Measurements from ENCODE around the gene IFNLR1. TPM values are rescaled to one million over a fixed set of nuclear protein-coding genes. Genes with fewer than 3 reads are reported as not detected.

Gene IFNLR1
- total RNA-seq, 1 experiment from 2014 or later, result 9.6 TPM

DNA sequence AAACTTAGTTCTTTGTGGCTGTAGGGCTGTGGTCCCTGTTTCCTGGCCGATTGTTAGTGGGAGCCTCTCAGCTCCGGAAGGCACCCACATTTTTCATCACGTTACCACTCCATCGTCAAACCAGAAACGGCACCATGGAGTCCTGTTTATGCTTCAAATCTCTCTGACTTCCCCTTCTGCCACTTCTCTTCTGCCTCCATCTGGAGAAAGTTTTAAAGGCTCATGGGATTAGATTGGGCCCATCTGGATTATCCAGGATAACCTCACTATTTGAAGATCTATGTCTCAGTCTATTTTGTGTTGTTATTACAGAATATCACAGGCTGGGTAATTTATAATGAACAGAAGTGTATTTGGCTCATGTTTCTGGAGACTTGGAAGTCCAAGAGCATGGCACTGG lies 24.9 kb downstream of the IFNLR1 start:
- H3K27ac Mint-ChIP-seq, result 0 out of 7 replicates have a peak overlapping the region, but pooled peaks of 1 of the 3 experiments have one; percentile 40
- H3K4me2 ChIP-seq (ENCODE audit: insufficient read depth, insufficient read length, low read length), result no peak overlapping the region
- no peaks in the 10 kb centered on the region for H3K4me1 ChIP-seq (ENCODE audit: insufficient read depth, low read length)
- no peak overlapping the region for H3K27ac ChIP-seq (ENCODE audit: insufficient read length, low read depth, low read length)
- no peak overlapping the region for H2BK15ac ChIP-seq (ENCODE audit: low read depth, low read length)
- no peaks in the 10 kb centered on the region for H3K79me1 ChIP-seq (ENCODE audit: insufficient read depth, low read depth, low read length, poor library complexity, severe bottlenecking)
- H2BK5ac ChIP-seq (ENCODE audit: insufficient read length, low read length), result no peak overlapping the region
- H3K79me2 ChIP-seq (ENCODE audit: insufficient read depth, low read length), result no peaks in the 10 kb centered on the region
- H4K91ac ChIP-seq (ENCODE audit: insufficient read length, low read depth, low read length), result no peak overlapping the region
- H3K9me3 ChIP-seq (ENCODE audit: control insufficient read depth, low read depth, low read length), result no peaks in the 10 kb centered on the region
- H2AFZ ChIP-seq (ENCODE audit: low read length), result no peak overlapping the region
- H3T11ph ChIP-seq (ENCODE audit: low read length), result no peak overlapping the region
- H3K23ac ChIP-seq (ENCODE audit: insufficient read length, low read depth, low read length), result no peak overlapping the region
- no peaks in the 10 kb centered on the region for H3K27me3 Mint-ChIP-seq (ENCODE audit: low read depth)
- DNase-seq, result no peak
- H3K18ac ChIP-seq (ENCODE audit: insufficient read length, low read depth, low read length), result no peak overlapping the region
- TF ChIP-seq CTCF (conservative IDR thresholded peaks at IDR 0.05), result no peak
- H3K27me3 ChIP-seq (ENCODE audit: insufficient read depth, low read length), result no peaks in the 10 kb centered on the region
- H3K14ac ChIP-seq (ENCODE audit: insufficient read depth, low read length), result no peak overlapping the region
- no peak overlapping the region for H2BK20ac ChIP-seq (ENCODE audit: low read depth, low read length, poor library complexity, severe bottlenecking)
- H3K56ac ChIP-seq (ENCODE audit: insufficient read length, low read depth, low read length), result no peak overlapping the region
- no peak overlapping the region for H3K4ac ChIP-seq (ENCODE audit: low read depth, low read length)
- H3K4me3 Mint-ChIP-seq, result no peak overlapping the region
- H3K36me3 Mint-ChIP-seq (ENCODE audit: insufficient read depth in 1 of 3, low read depth in 3 of 3), result peaks cover 11 to 66% (median 47%) of the 10 kb centered on the region in 3 experiments
- no peak overlapping the region for H4K8ac ChIP-seq (replicated peaks; ENCODE audit: insufficient read length, low read depth, low read length)
- H4K20me1 ChIP-seq (ENCODE audit: control insufficient read depth, insufficient read depth, insufficient read length), result no peaks in the 10 kb centered on the region
- H2BK120ac ChIP-seq (ENCODE audit: low read depth, low read length, poor library complexity, severe bottlenecking), result no peak overlapping the region
- no peaks in the 10 kb centered on the region for H3K9me3 Mint-ChIP-seq
- no peak overlapping the region for H3K9ac ChIP-seq (ENCODE audit: extremely low read depth, insufficient read length, low read length)
- no CpG with 5 or more reads among the region's 5 CpGs for WGBS (ENCODE audit: extremely low coverage, insufficient read length, low lambda C conversion rate)
- H2BK12ac ChIP-seq (ENCODE audit: insufficient read length, low read depth, low read length), result no peak overlapping the region
- H2AK5ac ChIP-seq (ENCODE audit: insufficient read length, low read length), result no peak overlapping the region
- H3K23me2 ChIP-seq (ENCODE audit: insufficient read length, low read depth, low read length, poor library complexity, severe bottlenecking), result no peaks in the 10 kb centered on the region
- H4K5ac ChIP-seq (ENCODE audit: insufficient read length, low read depth, low read length), result no peak overlapping the region
- peaks cover 0 to 3% of the 10 kb centered on the region in 2 experiments; a peak in 2 of 4 replicates for H3K4me1 Mint-ChIP-seq

Data from H9 (cell line).